Prostate gland (tissue), 2 donors: ENCODE data around the gene TJP3. TPM values are rescaled to one million over a fixed set of nuclear protein-coding genes. Genes with fewer than 3 reads are reported as not detected.

Experiments used
- DNase-seq: peaks from one replicate; pipeline ENCODE4 v3.0.0-alpha.2; 2019; ENCODE audit warnings: low spot score
- H3K27ac ChIP-seq, 2 donors: fragments of 200-600 bp; sonication (generic); 2 replicates each; pipeline ENCODE4 v1.5.1; 2017 to 2019
- H3K27me3 ChIP-seq: fragments of 200-600 bp; sonication (generic); replicated peaks from 2 replicates; pipeline ENCODE4 v1.5.1; 2019; ENCODE audit not compliant: insufficient read depth
- H3K36me3 ChIP-seq, 2 donors: fragments of 200-600 bp; sonication (generic); 1 replicate in 1 of 2; 2 replicates in 1 of 2; pipeline versions ENCODE4 v1.5.1 to v1.8.1; 2017 to 2019
- H3K4me1 ChIP-seq: fragments of 200-600 bp; sonication (generic); replicated peaks from 2 replicates; pipeline ENCODE4 v1.5.1; 2019
- H3K4me3 ChIP-seq, 2 donors: fragments of 200-600 bp; sonication (generic); 2 replicates each; pipeline ENCODE4 v1.5.1; 2017 to 2019
- H3K9me3 ChIP-seq: fragments of 200-600 bp; sonication (generic); 2 replicates; pipeline ENCODE4 v1.5.1; 2017
- CTCF ChIP-seq, 4 experiments: fragments of 200-600 bp in 2 of 4; fragments of 450-650 bp in 2 of 4; sonication (generic) in 2 of 4; IDR thresholded peaks; 1 replicate in 3 of 4; 2 replicates in 1 of 4; pipeline ENCODE4 v1.5.1; 2016 to 2019; ENCODE audit warnings: antibody characterized with exemption in 4 of 4, mild to moderate bottlenecking in 2 of 4, moderate library complexity in 2 of 4
- POLR2A ChIP-seq: fragments of 450-650 bp; IDR thresholded peaks from one replicate; pipeline ENCODE4 v1.6.1; 2016; ENCODE audit warnings: antibody characterized with exemption, mild to moderate bottlenecking
- POLR2AphosphoS5 ChIP-seq: sonication (generic); formaldehyde crosslinking; IDR thresholded peaks from one replicate; pipeline ENCODE4 v1.6.1; 2017; ENCODE audit warnings: antibody characterized with exemption
- WGBS: methylation state at CpG from one replicate; pipeline ENCODE4 v1.1.5; 2018; 5-methylcytosine and 5-hydroxymethylcytosine counted together
- intact Hi-C: fragments of 100-400 bp; cut with DNase I; formaldehyde crosslinking; loops from one replicate; pipeline ENCODE4 v1.14.2; 2022
- total RNA-seq, 2 donors: library from RNA; depleted of rRNA; stranded (reverse); fragments of >200 nt; gene quantifications; one replicate each; pipeline ENCODE4 v1.1.0, GENCODE V29; 2016

The TJP3 gene
- total RNA-seq, 2 donors from 2014 or later = 14.6 to 17.8 TPM

DNA sequence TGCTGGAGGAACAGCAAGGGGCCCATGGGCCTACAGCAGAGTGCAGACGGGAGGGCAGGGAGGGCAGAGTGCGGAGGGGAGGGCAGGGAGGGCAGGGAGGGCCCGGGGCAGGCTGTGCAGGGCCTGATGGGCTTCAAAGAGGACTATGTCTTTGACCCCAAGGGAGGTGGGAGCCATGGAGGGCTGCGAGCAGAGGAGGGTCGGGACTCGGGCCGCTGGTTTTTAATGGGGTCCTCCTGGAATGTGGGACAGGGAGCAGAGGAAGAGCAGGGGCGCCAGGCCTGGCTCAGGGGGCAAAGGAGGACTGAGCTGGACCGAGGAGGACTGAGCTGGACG lies 11.6 kb upstream of the TJP3 start:
- H3K4me3 ChIP-seq = no peak overlapping the region
- no peaks in the 10 kb centered on the region for H3K27me3 ChIP-seq
- H3K36me3 ChIP-seq = no peaks in the 10 kb centered on the region
- no peaks in the 10 kb centered on the region for H3K4me1 ChIP-seq
- no peak overlapping the region for H3K27ac ChIP-seq
- 78% methylated on average over 10 of the region's 10 CpGs for WGBS
- TF ChIP-seq POLR2A (no peak), CTCF (IDR thresholded peaks at IDR 0.05) (no peak), POLR2AphosphoS5 (no peak)
- intact Hi-C loops = no loop called here
- H3K9me3 ChIP-seq = no peaks in the 10 kb centered on the region
- no peak for DNase-seq

DNA sequence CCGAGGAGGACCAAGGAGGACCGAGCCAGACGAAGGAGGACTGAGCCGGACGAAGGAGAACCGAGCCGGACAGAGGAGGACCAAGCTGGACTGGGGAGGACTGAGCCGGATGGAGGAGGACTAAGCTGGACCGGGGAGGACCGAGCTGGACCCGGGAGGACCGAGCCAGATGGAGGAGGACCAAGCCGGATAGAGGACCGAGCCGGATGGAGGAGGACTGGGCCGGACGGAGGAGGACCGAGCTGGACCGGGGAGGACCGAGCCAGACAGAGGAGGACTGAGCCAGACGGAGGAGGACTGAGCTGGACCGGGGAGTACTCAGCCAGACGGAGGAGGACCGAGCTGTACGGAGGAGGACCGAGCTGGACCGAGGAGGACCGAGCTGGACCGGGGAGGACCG lies 11.1 kb upstream of the TJP3 start:
- Histone ChIP-seq H3K4me3 (no peak overlapping the region), H3K27me3 (no peaks in the 10 kb centered on the region), H3K4me1 (no peaks in the 10 kb centered on the region), H3K27ac (peak overlapping the region in 1 of 2 donors; percentile 14), H3K36me3 (no peaks in the 10 kb centered on the region), H3K9me3 (no peaks in the 10 kb centered on the region)
- TF ChIP-seq POLR2AphosphoS5 (no peak), CTCF (IDR thresholded peaks at IDR 0.05) (no peak), POLR2A (no peak)
- no peak for DNase-seq
- 82% methylated on average over 30 of the region's 30 CpGs for WGBS
- intact Hi-C loops = no loop called here

DNA sequence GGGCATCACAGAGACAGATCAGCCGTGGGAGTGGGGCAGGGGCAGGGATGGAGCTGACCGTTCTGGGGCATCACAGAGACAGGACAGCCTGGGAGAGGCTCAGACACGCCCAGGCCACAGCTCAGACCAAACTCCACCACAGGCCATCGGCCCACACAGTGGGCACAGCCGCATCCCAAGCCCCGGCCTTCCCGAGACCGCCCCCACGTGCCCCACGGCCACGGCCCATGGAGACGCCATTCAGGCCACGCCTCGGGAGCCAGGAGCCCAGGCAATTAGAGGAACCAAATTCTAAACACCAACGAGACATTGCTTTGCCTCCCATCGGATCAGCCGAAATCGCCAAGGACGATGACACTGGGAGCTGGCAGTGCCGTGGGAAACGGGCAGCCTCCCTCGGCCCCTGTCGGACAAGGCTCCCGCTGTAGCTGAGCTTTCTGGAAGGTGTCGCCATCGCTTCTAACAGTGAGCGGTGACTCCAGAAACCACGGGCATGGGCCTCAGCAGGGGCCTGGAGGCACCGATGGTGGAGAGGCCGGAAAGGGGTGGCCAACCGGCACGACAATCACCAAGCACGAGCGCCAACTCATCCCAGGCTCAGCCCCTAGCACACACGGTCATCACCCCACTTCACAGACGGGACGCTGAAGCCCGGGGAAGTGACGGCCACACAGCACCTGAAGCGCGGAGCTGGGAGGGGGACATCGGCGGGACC lies 10.4 kb upstream of the TJP3 start:
- no peak for DNase-seq
- 76% methylated on average over 41 of the region's 43 CpGs for WGBS
- TF ChIP-seq CTCF (IDR thresholded peaks at IDR 0.05) (no peak), POLR2AphosphoS5 (no peak), POLR2A (no peak)
- Histone ChIP-seq H3K27me3 (no peaks in the 10 kb centered on the region), H3K4me1 (no peaks in the 10 kb centered on the region), H3K9me3 (no peaks in the 10 kb centered on the region), H3K36me3 (no peaks in the 10 kb centered on the region), H3K4me3 (no peak overlapping the region), H3K27ac (peak overlapping the region; percentile 86)
- intact Hi-C loops = loop anchor here (1.0 kb wide), 1 partner anchor 29 kb away; no protein-coding TSS in a partner anchor

GRCh38 chr19:3698386-3698950 lies 9.7 kb upstream of the TJP3 start:
- H3K27ac ChIP-seq = peak overlapping the region; percentile 86
- no peak for TF ChIP-seq CTCF (IDR thresholded peaks at IDR 0.05)
- TF ChIP-seq POLR2AphosphoS5 = no peak
- no peak for TF ChIP-seq POLR2A

More at GRCh38 chr19:3698386-3698950, 9.7 kb upstream of the TJP3 start:
- H3K4me3 ChIP-seq = no peak overlapping the region
- intact Hi-C loops = loop anchor here (1.0 kb wide), 1 partner anchor 29 kb away; no protein-coding TSS in a partner anchor
- no peaks in the 10 kb centered on the region for H3K9me3 ChIP-seq
- no peaks in the 10 kb centered on the region for H3K27me3 ChIP-seq
- 46% methylated on average over 12 of the region's 12 CpGs for WGBS
- no peaks in the 10 kb centered on the region for H3K36me3 ChIP-seq
- DNase-seq = no peak
- no peaks in the 10 kb centered on the region for H3K4me1 ChIP-seq
